ENCODE measurements around the gene CAPSL.

Gene CAPSL

GRCh38 chr5:35947085-35947484, 8.7 kb upstream of the CAPSL start:
- WGBS: 81% methylated on average over 5 of the region's 5 CpGs
- Histone ChIP-seq H3K4me3 (ENCODE audit: low read length) (no peak overlapping the region), H3K9me3 (ENCODE audit: insufficient read depth, low read depth, low read length) (no peaks in the 10 kb centered on the region), H3K4me1 (ENCODE audit: insufficient read depth, low read length) (no peaks in the 10 kb centered on the region), H3K27ac (ENCODE audit: low read depth, low read length) (no peak overlapping the region), H3K9ac (ENCODE audit: low read depth, low read length) (no peak overlapping the region), H3K36me3 (ENCODE audit: insufficient read depth, low read length) (no peaks in the 10 kb centered on the region), H3K27me3 (ENCODE audit: insufficient read depth, low read length) (no peaks in the 10 kb centered on the region; the same call in none of the 2 replicates)

- no peak overlapping the region for H3K27ac ChIP-seq (ENCODE audit: low read depth, low read length)
- H3K4me3 ChIP-seq (ENCODE audit: low read length): no peak overlapping the region
- H3K9ac ChIP-seq (ENCODE audit: low read depth, low read length): no peak overlapping the region
- H3K4me1 ChIP-seq (ENCODE audit: insufficient read depth, low read length): no peaks in the 10 kb centered on the region
- 90% methylated on average over 3 of the region's 3 CpGs for WGBS
- no peaks in the 10 kb centered on the region for H3K36me3 ChIP-seq (ENCODE audit: insufficient read depth, low read length)
- H3K27me3 ChIP-seq (ENCODE audit: insufficient read depth, low read length): no peaks in the 10 kb centered on the region
- no peaks in the 10 kb centered on the region for H3K9me3 ChIP-seq (ENCODE audit: insufficient read depth, low read depth, low read length)
Observed at GRCh38 chr5:35939639-35940038, 1.2 kb upstream of the CAPSL start.

- no peak overlapping the region for H3K9ac ChIP-seq (ENCODE audit: low read depth, low read length)
- H3K4me3 ChIP-seq (ENCODE audit: low read length): no peak overlapping the region
- no peaks in the 10 kb centered on the region for H3K36me3 ChIP-seq (ENCODE audit: insufficient read depth, low read length)
- no peak overlapping the region for H3K27ac ChIP-seq (ENCODE audit: low read depth, low read length)
- no peaks in the 10 kb centered on the region for H3K9me3 ChIP-seq (ENCODE audit: insufficient read depth, low read depth, low read length)
- 58% methylated on average over 13 of the region's 13 CpGs for WGBS
- H3K4me1 ChIP-seq (ENCODE audit: insufficient read depth, low read length): no peaks in the 10 kb centered on the region; the same call in 1 of the 2 replicates
- peaks cover 49% of the 10 kb centered on the region for H3K27me3 ChIP-seq (ENCODE audit: insufficient read depth, low read length)
Observed at GRCh38 chr5:35926389-35927051, 11.9 kb downstream of the CAPSL start.

GRCh38 chr5:35924950-35925722, 13.3 kb downstream of the CAPSL start:
- no peak overlapping the region for H3K4me3 ChIP-seq (ENCODE audit: low read length)

GRCh38 chr5:35924122-35924949, 14.1 kb downstream of the CAPSL start:
- peaks cover 51% of the 10 kb centered on the region for H3K27me3 ChIP-seq (ENCODE audit: insufficient read depth, low read length)
- H3K36me3 ChIP-seq (ENCODE audit: insufficient read depth, low read length): no peaks in the 10 kb centered on the region
- 77% methylated on average over 10 of the region's 10 CpGs for WGBS
- no peak overlapping the region for H3K9ac ChIP-seq (ENCODE audit: low read depth, low read length)
- H3K4me3 ChIP-seq (ENCODE audit: low read length): no peak overlapping the region
- no peak overlapping the region for H3K27ac ChIP-seq (ENCODE audit: low read depth, low read length)
- no peaks in the 10 kb centered on the region; the same call in 1 of the 2 replicates for H3K4me1 ChIP-seq (ENCODE audit: insufficient read depth, low read length)
- H3K9me3 ChIP-seq (ENCODE audit: insufficient read depth, low read depth, low read length): no peaks in the 10 kb centered on the region

More at GRCh38 chr5:35924950-35925722, 13.3 kb downstream of the CAPSL start:
- no peak overlapping the region for H3K9ac ChIP-seq (ENCODE audit: low read depth, low read length)
- no peaks in the 10 kb centered on the region; the same call in 1 of the 2 replicates for H3K4me1 ChIP-seq (ENCODE audit: insufficient read depth, low read length)
- no peaks in the 10 kb centered on the region for H3K9me3 ChIP-seq (ENCODE audit: insufficient read depth, low read depth, low read length)
- 24% methylated on average over 21 of the region's 21 CpGs for WGBS
- H3K27me3 ChIP-seq (ENCODE audit: insufficient read depth, low read length): peaks cover 51% of the 10 kb centered on the region
- H3K36me3 ChIP-seq (ENCODE audit: insufficient read depth, low read length): no peaks in the 10 kb centered on the region
- no peak overlapping the region for H3K27ac ChIP-seq (ENCODE audit: low read depth, low read length)

- Histone ChIP-seq H3K9ac (ENCODE audit: low read depth, low read length) (no peak overlapping the region), H3K36me3 (ENCODE audit: insufficient read depth, low read length) (no peaks in the 10 kb centered on the region), H3K27ac (ENCODE audit: low read depth, low read length) (no peak overlapping the region), H3K9me3 (ENCODE audit: insufficient read depth, low read depth, low read length) (no peaks in the 10 kb centered on the region), H3K4me3 (ENCODE audit: low read length) (no peak overlapping the region), H3K4me1 (ENCODE audit: insufficient read depth, low read length) (no peaks in the 10 kb centered on the region; the same call in 1 of the 2 replicates), H3K27me3 (ENCODE audit: insufficient read depth, low read length) (peaks cover 41% of the 10 kb centered on the region)
- 83% methylated on average over 7 of the region's 7 CpGs for WGBS
Observed at GRCh38 chr5:35922468-35922867, 16.0 kb downstream of the CAPSL start.

- no peak overlapping the region for H3K27ac ChIP-seq (ENCODE audit: low read depth, low read length)
- 92% methylated on average over 5 of the region's 5 CpGs for WGBS
- H3K9ac ChIP-seq (ENCODE audit: low read depth, low read length): no peak overlapping the region
- no peaks in the 10 kb centered on the region for H3K9me3 ChIP-seq (ENCODE audit: insufficient read depth, low read depth, low read length)
- H3K4me1 ChIP-seq (ENCODE audit: insufficient read depth, low read length): no peaks in the 10 kb centered on the region; the same call in 1 of the 2 replicates
- no peaks in the 10 kb centered on the region for H3K36me3 ChIP-seq (ENCODE audit: insufficient read depth, low read length)
- H3K27me3 ChIP-seq (ENCODE audit: insufficient read depth, low read length): peaks cover 40% of the 10 kb centered on the region
- no peak overlapping the region for H3K4me3 ChIP-seq (ENCODE audit: low read length)
Observed at GRCh38 chr5:35921930-35922329, 16.5 kb downstream of the CAPSL start.

- H3K27me3 ChIP-seq (ENCODE audit: insufficient read depth, low read length): peaks cover 40% of the 10 kb centered on the region
- H3K36me3 ChIP-seq (ENCODE audit: insufficient read depth, low read length): no peaks in the 10 kb centered on the region
- H3K9me3 ChIP-seq (ENCODE audit: insufficient read depth, low read depth, low read length): no peaks in the 10 kb centered on the region
- no peak overlapping the region for H3K9ac ChIP-seq (ENCODE audit: low read depth, low read length)
- H3K4me3 ChIP-seq (ENCODE audit: low read length): no peak overlapping the region
- H3K4me1 ChIP-seq (ENCODE audit: insufficient read depth, low read length): no peaks in the 10 kb centered on the region; the same call in 1 of the 2 replicates
- 72% methylated on average over 11 of the region's 11 CpGs for WGBS
- H3K27ac ChIP-seq (ENCODE audit: low read depth, low read length): no peak overlapping the region
Observed at GRCh38 chr5:35920890-35921289, 17.5 kb downstream of the CAPSL start.

- H3K36me3 ChIP-seq (ENCODE audit: insufficient read depth, low read length): no peaks in the 10 kb centered on the region
- H3K9me3 ChIP-seq (ENCODE audit: insufficient read depth, low read depth, low read length): no peaks in the 10 kb centered on the region
- H3K9ac ChIP-seq (ENCODE audit: low read depth, low read length): no peak overlapping the region
- no peak overlapping the region for H3K4me3 ChIP-seq (ENCODE audit: low read length)
- H3K27ac ChIP-seq (ENCODE audit: low read depth, low read length): no peak overlapping the region
- 78% methylated on average over 4 of the region's 4 CpGs for WGBS
- no peaks in the 10 kb centered on the region for H3K4me1 ChIP-seq (ENCODE audit: insufficient read depth, low read length)
- peaks cover 24% of the 10 kb centered on the region for H3K27me3 ChIP-seq (ENCODE audit: insufficient read depth, low read length)
Observed at GRCh38 chr5:35919191-35919590, 19.2 kb downstream of the CAPSL start.

- Histone ChIP-seq H3K4me1 (ENCODE audit: insufficient read depth, low read length) (peaks cover 9% of the 10 kb centered on the region; the same call in 1 of the 2 replicates), H3K36me3 (ENCODE audit: insufficient read depth, low read length) (no peaks in the 10 kb centered on the region), H3K9me3 (ENCODE audit: insufficient read depth, low read depth, low read length) (peaks cover 19% of the 10 kb centered on the region), H3K9ac (ENCODE audit: low read depth, low read length) (no peak overlapping the region), H3K4me3 (ENCODE audit: low read length) (no peak overlapping the region), H3K27ac (ENCODE audit: low read depth, low read length) (no peak overlapping the region), H3K27me3 (ENCODE audit: insufficient read depth, low read length) (no peaks in the 10 kb centered on the region)
Observed at GRCh38 chr5:35908814-35909213, 29.6 kb downstream of the CAPSL start.

GRCh38 chr5:35908228-35908627, 30.2 kb downstream of the CAPSL start:
- Histone ChIP-seq H3K9me3 (ENCODE audit: insufficient read depth, low read depth, low read length) (peaks cover 19% of the 10 kb centered on the region), H3K27me3 (ENCODE audit: insufficient read depth, low read length) (no peaks in the 10 kb centered on the region), H3K4me1 (ENCODE audit: insufficient read depth, low read length) (peaks cover 9% of the 10 kb centered on the region; the same call in 1 of the 2 replicates), H3K36me3 (ENCODE audit: insufficient read depth, low read length) (no peaks in the 10 kb centered on the region), H3K4me3 (ENCODE audit: low read length) (no peak overlapping the region), H3K27ac (ENCODE audit: low read depth, low read length) (no peak overlapping the region), H3K9ac (ENCODE audit: low read depth, low read length) (no peak overlapping the region)
- WGBS: 59% methylated on average over 1 of the region's 1 CpG
